DMS79 treated with DMSO at 0.1 percent for 48 hours (cell line): ENCODE results near the gene DPM1.

Experiments
- DNase-seq: peaks from one replicate; lab custom pipeline; 2025; lab: John Stamatoyannopoulos, UW

DPM1 gene

GRCh38 chr20:50895111-50895830, 63.1 kb downstream of the DPM1 start:
- DNase-seq: no peak

DNA sequence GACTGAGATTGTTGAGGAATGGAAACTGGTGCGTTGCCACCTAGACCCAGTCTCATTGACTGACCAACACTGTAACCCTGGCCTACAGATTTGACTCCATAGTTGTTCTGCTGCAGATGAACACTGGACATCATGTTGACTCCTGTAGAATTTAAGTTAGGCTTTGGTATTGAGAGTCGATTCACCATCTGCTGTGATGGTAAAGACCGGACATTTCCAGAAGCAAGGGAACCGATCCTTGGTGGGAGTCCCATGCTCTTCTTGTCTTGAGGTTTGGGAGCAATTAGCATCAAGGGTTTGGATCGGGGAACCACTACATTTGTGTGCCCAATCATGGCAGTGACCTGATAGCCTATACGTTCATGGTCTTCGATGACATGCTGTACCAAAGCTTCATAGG, 64.7 kb downstream of the DPM1 start:
- no peak for DNase-seq

GRCh38 chr20:50892394-50892793, 65.9 kb downstream of the DPM1 start:
- DNase-seq: no peak

GRCh38 chr20:50891138-50891537, 67.2 kb downstream of the DPM1 start:
- no peak for DNase-seq

DNA sequence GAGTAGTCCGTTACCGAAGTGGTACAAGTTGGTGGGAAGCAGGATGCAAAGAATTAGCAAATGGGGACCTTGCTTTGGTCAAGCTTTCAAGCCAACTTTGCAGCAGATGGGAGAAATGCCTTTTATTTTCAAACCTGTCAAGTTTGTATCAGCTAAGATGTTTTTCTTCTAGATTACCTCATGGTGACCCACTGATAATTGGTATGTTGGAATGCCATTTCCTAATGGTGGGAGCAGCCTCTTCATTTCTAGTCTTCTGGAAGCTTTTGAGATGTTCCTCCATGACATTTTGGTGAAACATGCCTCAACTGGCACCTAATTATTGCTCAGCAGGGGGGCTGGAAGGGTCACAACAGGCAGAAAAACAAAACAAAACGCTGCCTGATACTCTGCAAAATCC, 70.8 kb downstream of the DPM1 start:
- DNase-seq: no peak

DNA sequence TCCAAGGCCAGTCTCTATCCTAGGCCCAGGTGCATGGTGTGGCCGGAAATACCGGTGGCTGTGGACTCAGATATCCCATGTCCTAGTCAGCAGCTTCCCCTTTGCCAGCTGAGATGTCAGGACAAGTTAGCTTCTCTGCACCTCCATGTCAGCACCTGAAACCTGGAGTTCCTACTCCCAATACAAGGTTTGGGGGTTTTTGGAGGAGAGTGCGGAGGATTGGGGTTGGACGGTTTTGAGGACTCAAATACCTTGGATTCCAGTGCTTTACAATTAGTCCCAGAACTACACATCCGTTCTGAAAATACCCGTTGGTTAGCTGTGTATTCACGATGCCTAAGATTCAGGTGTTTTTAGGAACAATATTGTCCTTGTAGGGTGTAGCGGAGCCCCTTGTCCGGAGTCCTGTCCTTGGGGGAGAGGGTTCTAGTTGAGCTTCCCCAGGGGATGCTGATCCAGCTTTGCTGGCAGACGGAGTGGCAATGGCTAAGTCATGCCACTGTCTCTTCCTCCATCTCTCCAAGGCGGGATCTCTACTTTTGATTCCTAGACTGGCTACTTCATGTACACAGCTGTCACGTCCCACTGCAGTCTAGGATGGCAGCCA, 72.0 kb downstream of the DPM1 start:
- DNase-seq: no peak

DNA sequence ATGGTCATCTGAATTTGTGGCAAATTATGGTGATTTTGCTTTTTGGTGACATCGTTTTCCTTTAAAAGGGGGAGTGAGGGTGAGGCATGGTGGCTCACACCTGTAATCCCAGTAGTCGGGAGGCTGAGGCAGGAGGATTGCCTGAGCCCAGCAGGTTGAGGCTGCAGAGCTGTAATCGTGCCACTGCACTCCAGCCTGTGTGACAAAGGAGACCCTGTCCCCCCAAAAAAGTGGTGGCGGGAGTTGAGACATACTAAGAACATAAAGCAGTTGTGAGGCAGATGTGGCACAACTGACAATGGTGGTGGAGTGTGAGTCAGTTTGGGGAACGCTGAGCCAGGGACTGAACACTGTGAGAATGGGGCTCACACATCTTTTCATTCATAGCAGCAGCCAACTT, 72.6 kb downstream of the DPM1 start:
- DNase-seq: no peak

GRCh38 chr20:50885068-50885467, 73.3 kb downstream of the DPM1 start:
- no peak for DNase-seq
